ENCODE measurements around the gene LARP1.

DNA sequence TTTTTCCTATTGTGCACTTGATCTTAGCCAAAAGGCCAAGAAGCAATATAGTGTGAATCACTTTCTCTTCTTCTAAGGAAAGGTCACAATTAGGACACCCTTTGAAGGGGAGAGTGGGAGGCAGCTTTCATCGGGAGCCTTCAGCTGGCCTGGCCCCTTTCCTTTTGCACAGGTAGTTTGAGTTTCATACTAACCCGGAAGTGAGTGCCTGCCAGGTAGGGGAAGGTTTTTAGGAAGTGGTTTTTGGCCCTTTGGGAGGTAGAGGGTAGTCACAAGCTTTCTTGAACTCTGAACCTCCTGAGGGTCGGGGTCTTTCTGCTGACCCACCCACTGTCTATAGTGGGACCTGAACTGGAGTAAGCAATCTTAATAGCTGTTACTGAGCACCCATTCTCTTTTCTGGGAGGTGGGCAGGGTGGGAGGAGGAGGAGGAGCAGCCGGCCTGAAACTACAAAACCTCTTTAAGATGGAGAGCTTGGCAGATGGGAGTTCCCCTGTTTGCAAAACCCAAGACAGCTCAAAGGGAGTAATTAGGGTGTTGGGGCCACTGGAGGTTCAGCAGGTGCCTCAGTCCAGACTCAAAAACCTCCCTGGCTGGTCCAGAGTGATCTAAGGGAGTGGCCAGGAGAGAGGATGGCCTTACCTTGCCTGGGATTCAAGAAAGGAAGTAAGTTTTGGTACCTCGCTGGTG, 6.0 kb downstream of the LARP1 start:
- TF ChIP-seq, protein P1, sequence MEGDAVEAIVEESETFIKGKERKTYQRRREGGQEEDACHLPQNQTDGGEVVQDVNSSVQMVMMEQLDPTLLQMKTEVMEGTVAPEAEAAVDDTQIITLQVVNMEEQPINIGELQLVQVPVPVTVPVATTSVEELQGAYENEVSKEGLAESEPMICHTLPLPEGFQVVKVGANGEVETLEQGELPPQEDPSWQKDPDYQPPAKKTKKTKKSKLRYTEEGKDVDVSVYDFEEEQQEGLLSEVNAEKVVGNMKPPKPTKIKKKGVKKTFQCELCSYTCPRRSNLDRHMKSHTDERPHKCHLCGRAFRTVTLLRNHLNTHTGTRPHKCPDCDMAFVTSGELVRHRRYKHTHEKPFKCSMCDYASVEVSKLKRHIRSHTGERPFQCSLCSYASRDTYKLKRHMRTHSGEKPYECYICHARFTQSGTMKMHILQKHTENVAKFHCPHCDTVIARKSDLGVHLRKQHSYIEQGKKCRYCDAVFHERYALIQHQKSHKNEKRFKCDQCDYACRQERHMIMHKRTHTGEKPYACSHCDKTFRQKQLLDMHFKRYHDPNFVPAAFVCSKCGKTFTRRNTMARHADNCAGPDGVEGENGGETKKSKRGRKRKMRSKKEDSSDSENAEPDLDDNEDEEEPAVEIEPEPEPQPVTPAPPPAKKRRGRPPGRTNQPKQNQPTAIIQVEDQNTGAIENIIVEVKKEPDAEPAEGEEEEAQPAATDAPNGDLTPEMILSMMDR (IDR thresholded peaks at IDR 0.05; ENCODE audit: low read depth, low read length), result no peak
- TF ChIP-seq MAX (IDR thresholded peaks at IDR 0.05; ENCODE audit: low read depth, low read length) (no peak), POLR2A (IDR thresholded peaks at IDR 0.05; ENCODE audit: extremely low read depth, insufficient read length) (no peak)

All from NB4 (cell line).